Measurements from ENCODE around the gene SNRPE. TPM values are rescaled to one million over a fixed set of nuclear protein-coding genes. Genes with fewer than 3 reads are reported as not detected.

Gene SNRPE
- total and polyA plus RNA-seq, 2 of the 13 experiments (the other 11 are each of a cell fraction or from before 2014, with no cell fraction given), result 146 to 281 TPM

DNA sequence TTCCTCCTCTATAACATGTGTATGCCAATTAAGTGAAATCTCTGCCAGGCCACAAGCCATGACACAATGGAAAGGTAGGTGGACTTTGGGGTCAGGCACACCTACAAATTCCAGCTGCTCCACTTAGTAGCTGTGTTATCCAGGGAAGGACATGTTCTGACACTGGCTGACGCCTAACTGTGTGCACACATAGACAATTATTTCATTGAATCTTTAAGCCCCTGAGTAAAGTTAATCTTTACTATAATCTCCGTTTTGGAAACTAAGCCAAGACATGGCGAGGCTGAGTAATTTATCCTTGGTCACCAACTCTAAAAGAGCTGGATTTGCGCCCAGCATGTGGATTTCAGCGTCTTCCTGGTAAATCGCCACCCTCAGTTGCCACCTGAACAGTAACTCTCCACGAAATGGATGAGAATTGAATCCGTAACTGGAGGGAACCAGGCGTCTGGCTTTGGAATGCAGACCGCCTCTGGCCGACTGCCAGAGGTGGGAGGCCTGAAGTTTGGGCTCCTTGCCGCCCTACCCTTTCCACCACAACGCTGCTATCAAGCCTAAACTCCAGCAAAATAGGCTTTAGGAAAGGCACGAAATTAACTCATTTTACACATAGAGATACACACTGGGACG lies 888 bp upstream of the SNRPE start:
- Histone ChIP-seq H3K4me3 (replicated peaks in 1 of 3; ENCODE audit: insufficient read depth in 1 of 3, low read depth in 2 of 3, low read length in 3 of 3) (peak overlapping the region; percentile 61 to 90 (median 62)), H3K9me3 (ENCODE audit: low read length) (no peaks in the 10 kb centered on the region), H3K36me3 (replicated peaks in 1 of 2; ENCODE audit: control insufficient read depth in 1 of 2, insufficient read depth in 2 of 2, low read length in 2 of 2) (peaks cover 5 to 21% of the 10 kb centered on the region in 2 experiments; a peak in 4 of 5 replicates), H3K9ac (ENCODE audit: insufficient read depth, low read depth, low read length) (peak overlapping the region; percentile 66), H4K20me1 (ENCODE audit: insufficient read depth, low read length) (no peaks in the 10 kb centered on the region; the same call in 1 of the 2 replicates), H3K4me1 (ENCODE audit: insufficient read depth, low read length) (peaks cover 27% of the 10 kb centered on the region), H2AFZ (ENCODE audit: low read length) (peak overlapping the region; percentile 98), H3K4me2 (ENCODE audit: low read depth, low read length) (peak overlapping the region; percentile 93), H3K27me3 (ENCODE audit: control insufficient read depth in 1 of 2, insufficient read depth in 2 of 2, low read length in 2 of 2) (no peaks in the 10 kb centered on the region; a peak in 1 of 5 replicates), H3K27ac (ENCODE audit: extremely low read length, insufficient read depth, low read length) (peak overlapping the region; percentile 57), H3K79me2 (ENCODE audit: insufficient read depth, low read length) (peaks cover 25% of the 10 kb centered on the region)
- in situ Hi-C loops (cut with HindIII; ENCODE audit: extremely low pct_ligation_motif_present, low pct_unique_long_range_greater_than_20kb), result loop anchor here (10.0 to 25.0 kb wide), 2 partner anchors 344 to 502 kb away; partner anchors contain the start of gene PLEKHA6
- peak; percentile 48 for ATAC-seq
- 0 out of 2 replicates have a peak, but pooled peaks have one; percentile 21 for TF ChIP-seq ZNF879 (CRISPR knock-in tag; IDR thresholded peaks at IDR 0.05)
- TF ChIP-seq, protein P1, sequence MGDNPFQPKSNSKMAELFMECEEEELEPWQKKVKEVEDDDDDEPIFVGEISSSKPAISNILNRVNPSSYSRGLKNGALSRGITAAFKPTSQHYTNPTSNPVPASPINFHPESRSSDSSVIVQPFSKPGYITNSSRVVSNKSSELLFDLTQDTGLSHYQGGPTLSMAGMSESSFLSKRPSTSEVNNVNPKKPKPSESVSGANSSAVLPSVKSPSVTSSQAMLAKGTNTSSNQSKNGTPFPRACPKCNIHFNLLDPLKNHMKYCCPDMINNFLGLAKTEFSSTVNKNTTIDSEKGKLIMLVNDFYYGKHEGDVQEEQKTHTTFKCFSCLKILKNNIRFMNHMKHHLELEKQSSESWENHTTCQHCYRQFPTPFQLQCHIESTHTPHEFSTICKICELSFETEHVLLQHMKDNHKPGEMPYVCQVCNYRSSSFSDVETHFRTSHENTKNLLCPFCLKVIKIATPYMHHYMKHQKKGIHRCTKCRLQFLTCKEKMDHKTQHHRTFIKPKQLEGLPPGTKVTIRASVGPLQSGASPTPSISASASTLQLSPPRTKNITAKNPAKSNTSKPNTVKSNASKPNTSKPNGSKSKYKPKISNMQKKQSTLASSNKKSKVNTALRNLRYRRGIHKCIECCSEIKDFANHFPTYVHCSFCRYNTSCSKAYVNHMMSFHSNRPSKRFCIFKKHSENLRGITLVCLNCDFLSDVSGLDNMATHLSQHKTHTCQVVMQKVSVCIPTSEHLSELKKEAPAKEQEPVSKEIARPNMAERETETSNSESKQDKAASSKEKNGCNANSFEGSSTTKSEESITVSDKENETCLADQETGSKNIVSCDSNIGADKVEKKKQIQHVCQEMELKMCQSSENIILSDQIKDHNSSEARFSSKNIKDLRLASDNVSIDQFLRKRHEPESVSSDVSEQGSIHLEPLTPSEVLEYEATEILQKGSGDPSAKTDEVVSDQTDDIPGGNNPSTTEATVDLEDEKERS (CRISPR knock-in tag; IDR thresholded peaks at IDR 0.05), result peak; percentile 1; the same call in 1 of the 2 replicates
- TF ChIP-seq POLR2A (IDR thresholded peaks at IDR 0.05; ENCODE audit: insufficient read depth in 1 of 2, low read depth in 2 of 2, low read length in 2 of 2), result peak in 1 of 2 experiments; percentile 29; a peak in 1 of 4 replicates
- 0 out of 2 replicates have a peak, but pooled peaks have one; percentile 35 for TF ChIP-seq ARID2 (CRISPR knock-in tag; IDR thresholded peaks at IDR 0.05; ENCODE audit: borderline replicate concordance)
- TF ChIP-seq ZNF510 (CRISPR knock-in tag; IDR thresholded peaks at IDR 0.05; ENCODE audit: low read depth), result no peak
- peak; percentile 56; the same call in 1 of the 2 replicates for TF ChIP-seq GFI1 (CRISPR knock-in tag; IDR thresholded peaks at IDR 0.05; ENCODE audit: borderline replicate concordance)
- TF ChIP-seq HNF4A (CRISPR knock-in tag; IDR thresholded peaks at IDR 0.05), result peak; percentile 25; the same call in 1 of the 2 replicates
- no peak for TF ChIP-seq PPARG (CRISPR knock-in tag; conservative IDR thresholded peaks at IDR 0.05)
- TF ChIP-seq WIZ (CRISPR knock-in tag; IDR thresholded peaks at IDR 0.05), result 0 out of 2 replicates have a peak, but pooled peaks have one; percentile 2
- TF ChIP-seq MXI1 (IDR thresholded peaks at IDR 0.05; ENCODE audit: borderline replicate concordance, low read depth, low read length), result 0 out of 3 replicates have a peak, but pooled peaks have one; percentile 17
- ChIA-PET CTCF (ENCODE audit: low intra/inter-chr PET ratio, low total read pairs) (interaction anchor here (1.6 to 2.1 kb wide), 3 partner anchors 11 to 302 kb away, joined by 5 to 40 read pairs (median 10); no protein-coding TSS in a partner anchor), POLR2A (interaction anchor here (0.8 to 1.9 kb wide), 7 partner anchors 60 to 291 kb away, joined by 3 to 7 read pairs (median 4); partner anchors contain the start of genes ETNK2 and SOX13)
- 6% methylated on average over 11 of the region's 15 CpGs for WGBS (ENCODE audit: low lambda C conversion rate)
- FAIRE-seq, result no peak
- TSS peak; percentile 84 for BruUV-seq (replicated peaks)
- DNase-seq (ENCODE audit: low spot score), result peak; percentile 49
- intact Hi-C loops (cut with micrococcal nuclease; ENCODE audit: unreplicated experiment), result loop anchor here (1.0 to 5.0 kb wide), 3 partner anchors 212 to 352 kb away; partner anchors contain the start of genes GOLT1A and SOX13

All from HepG2 (cell line).